ENCODE data around the gene UNCX. TPM values are rescaled to one million over a fixed set of nuclear protein-coding genes. Genes with fewer than 3 reads are reported as not detected.

The UNCX gene
- not detected for total RNA-seq
- polyA plus RNA-seq, result not detected
- long read RNA-seq, donor 1, result 0 reads
- long read RNA-seq, donor 2, result 0 reads
- long read RNA-seq, donor 3, result 0 reads
- long read RNA-seq, donor 4, result 0 reads
- long read RNA-seq, donor 5, result 0 reads

GRCh38 chr7:1232623-1233332, at the start of gene UNCX:
UNCX (plus strand) TSS chr7:1232872; CDS start chr7:1233018, 146 bp downstream.
- H3K27ac ChIP-seq (ENCODE audit: low read depth in 1 of 2, low read length in 1 of 2), result no peak within 1 kb of the TSS
- no peak for DNase-seq
- H3K9ac ChIP-seq (ENCODE audit: insufficient read depth in 1 of 2, low read length in 2 of 2), result no peak within 1 kb of the TSS
- 5 to 6% methylated on average over 31 to 81 of the region's 81 CpGs for WGBS, 2 donors
- peaks cover 0 to 5% (median 0%) of the 10 kb centered on the region in 4 donors for H3K9me3 ChIP-seq (ENCODE audit: control insufficient read depth in 4 of 4, insufficient read depth in 3 of 4, low read length in 3 of 4)
- TF ChIP-seq CTCF (IDR thresholded peaks at IDR 0.05; ENCODE audit: control extremely low read depth, extremely low read depth), result no peak
- peaks cover 0 to 13% (median 0%) of the 10 kb centered on the region in 5 donors for H3K4me1 ChIP-seq (ENCODE audit: control insufficient read depth in 5 of 5, insufficient read depth in 5 of 5, low read length in 5 of 5)
- H3K4me3 ChIP-seq, result no peak within 1 kb of the TSS
- H3K36me3 ChIP-seq (ENCODE audit: control insufficient read depth in 4 of 4, insufficient read depth in 4 of 4, low read length in 4 of 4), result no peaks in the 10 kb centered on the region
- peaks cover 46 to 63% (median 58%) of the 10 kb centered on the region in 3 donors for H3K27me3 ChIP-seq (ENCODE audit: control insufficient read depth in 3 of 3, insufficient read depth in 3 of 3, low read length in 2 of 3)
- ATAC-seq (ENCODE audit: insufficient read depth, low FRiP score), result no peak

DNA sequence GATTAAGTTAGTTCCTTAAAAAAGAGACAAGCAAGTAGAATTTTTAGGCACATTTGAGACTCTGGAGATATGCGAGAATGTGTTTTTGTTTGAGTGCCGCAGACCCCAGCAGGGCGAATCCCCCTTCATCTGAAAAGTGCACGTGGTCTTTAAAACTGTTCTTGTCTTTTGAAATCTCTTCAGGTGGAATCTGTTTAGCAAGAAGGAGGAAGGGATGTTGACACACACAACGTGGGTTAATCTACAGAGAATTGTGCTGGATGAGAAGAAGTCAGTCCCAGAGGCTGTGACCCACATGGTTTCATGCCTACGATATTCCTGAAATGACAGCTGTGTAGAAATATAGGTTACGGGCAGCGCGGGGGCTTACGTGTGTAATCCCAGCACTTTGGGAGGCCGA, 45.5 kb upstream of the UNCX start:
- no peak overlapping the region for H3K27ac ChIP-seq (ENCODE audit: low read depth in 1 of 2, low read length in 1 of 2)
- H3K9me3 ChIP-seq (ENCODE audit: control insufficient read depth in 4 of 4, insufficient read depth in 3 of 4, low read length in 3 of 4), result peaks cover 0 to 3% (median 0%) of the 10 kb centered on the region in 4 donors
- peaks cover 0 to 1% (median 0%) of the 10 kb centered on the region in 5 donors for H3K4me1 ChIP-seq (ENCODE audit: control insufficient read depth in 5 of 5, insufficient read depth in 5 of 5, low read length in 5 of 5)
- WGBS, 2 donors, result 47 to 78% methylated on average over 11 of the region's 11 CpGs
- DNase-seq (no peak), ATAC-seq (ENCODE audit: insufficient read depth, low FRiP score) (no peak)
- H3K4me3 ChIP-seq, result no peak overlapping the region
- no peak overlapping the region for H3K9ac ChIP-seq (ENCODE audit: insufficient read depth in 1 of 2, low read length in 2 of 2)
- H3K36me3 ChIP-seq (ENCODE audit: control insufficient read depth in 4 of 4, insufficient read depth in 4 of 4, low read length in 4 of 4), result no peaks in the 10 kb centered on the region
- no peak for TF ChIP-seq CTCF (IDR thresholded peaks at IDR 0.05; ENCODE audit: control extremely low read depth, extremely low read depth)
- H3K27me3 ChIP-seq (ENCODE audit: control insufficient read depth in 3 of 3, insufficient read depth in 3 of 3, low read length in 2 of 3), result peaks cover 0 to 10% (median 6%) of the 10 kb centered on the region in 3 donors

DNA sequence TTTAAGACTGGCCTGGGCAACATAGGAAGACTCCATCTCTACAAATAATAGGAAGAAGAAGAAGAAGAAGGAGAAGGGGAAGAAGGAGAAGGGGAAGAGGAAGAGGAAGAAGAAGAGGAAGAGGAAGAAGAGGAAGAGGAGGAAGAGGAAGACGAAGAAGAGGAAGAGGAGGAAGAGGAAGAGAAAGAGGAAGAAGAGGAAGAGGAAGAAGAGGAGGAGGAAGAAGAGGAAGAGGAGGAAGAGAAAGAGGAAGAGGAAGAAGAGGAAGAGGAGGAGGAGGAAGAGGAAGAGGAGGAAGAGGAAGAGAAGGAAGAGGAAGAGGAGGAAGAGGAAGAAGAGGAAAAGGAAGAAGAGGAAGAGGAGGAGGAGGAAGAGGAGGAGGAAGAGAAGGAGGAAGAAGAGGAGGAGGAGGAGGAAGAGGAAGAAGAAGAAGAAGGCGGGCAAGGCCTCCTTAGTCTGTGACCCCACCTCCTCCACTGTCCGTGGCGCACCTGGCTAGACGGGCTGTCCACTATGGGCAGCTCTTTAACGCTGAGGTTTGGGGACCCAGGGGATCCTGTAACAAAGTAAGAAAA, 43.9 kb upstream of the UNCX start:
- WGBS, 2 donors, result 81 to 88% methylated on average over 5 to 6 of the region's 6 CpGs
- H3K36me3 ChIP-seq (ENCODE audit: control insufficient read depth in 4 of 4, insufficient read depth in 4 of 4, low read length in 4 of 4), result no peaks in the 10 kb centered on the region

More for the DNA sequence above, 43.9 kb upstream of the UNCX start:
- peaks cover 0 to 3% (median 0%) of the 10 kb centered on the region in 5 donors for H3K4me1 ChIP-seq (ENCODE audit: control insufficient read depth in 5 of 5, insufficient read depth in 5 of 5, low read length in 5 of 5)
- ATAC-seq (ENCODE audit: insufficient read depth, low FRiP score) (no peak), DNase-seq (no peak)
- H3K9me3 ChIP-seq (ENCODE audit: control insufficient read depth in 4 of 4, insufficient read depth in 3 of 4, low read length in 3 of 4), result peaks cover 0 to 3% (median 0%) of the 10 kb centered on the region in 4 donors
- H3K9ac ChIP-seq (ENCODE audit: insufficient read depth in 1 of 2, low read length in 2 of 2), result no peak overlapping the region
- no peak overlapping the region for H3K27ac ChIP-seq (ENCODE audit: low read depth in 1 of 2, low read length in 1 of 2)
- H3K27me3 ChIP-seq (ENCODE audit: control insufficient read depth in 3 of 3, insufficient read depth in 3 of 3, low read length in 2 of 3), result peaks cover 0 to 16% (median 10%) of the 10 kb centered on the region in 3 donors
- no peak for TF ChIP-seq CTCF (IDR thresholded peaks at IDR 0.05; ENCODE audit: control extremely low read depth, extremely low read depth)
- H3K4me3 ChIP-seq, result no peak overlapping the region

Measured in lung (tissue), 16 donors.